IMR-90 (cell line): ENCODE measurements around the gene CES2. TPM values are rescaled to one million over a fixed set of nuclear protein-coding genes. Genes with fewer than 3 reads are reported as not detected.
A peak's percentile ranks its signal among the peaks of the same experiment; 100 is the strongest.

Source experiments
- ATAC-seq: fragments of 200-7000 bp; cut with Tn5 transposase; 2 replicates; pipeline ENCODE4 v1.9.1; 2020; ENCODE audit warnings: low read depth, mild to moderate bottlenecking, moderate library complexity
- BruUV-seq: library from RNA; stranded (reverse); fragments of 400-500 nt; replicated peaks from 2 replicates; lab custom pipeline; 2021; lab: Mats Ljungman, UMichigan
- CTCF ChIA-PET: fragments of 300-600 bp; formaldehyde crosslinking; extraction: SDS; loops from one replicate; lab custom pipeline; 2021; ENCODE audit warnings: antibody characterized with exemption; lab: Yijun Ruan, JAX
- POLR2A ChIA-PET: fragments of 300-600 bp; sonication (Branson Sonifier 250); formaldehyde crosslinking; loops from one replicate; lab custom pipeline; 2022; ENCODE audit warnings: antibody characterized with exemption; ENCODE audit not compliant: unreplicated experiment; lab: Charles Lee
- DNase-seq: peaks from one replicate; pipeline ENCODE4 v3.0.0; 2013
- H2AFZ ChIP-seq: replicated peaks from 2 replicates; pipeline ENCODE3; 2013; ENCODE audit warnings: low read length, mild to moderate bottlenecking; ENCODE audit not compliant: poor library complexity
- H2AK5ac ChIP-seq: 2 replicates; pipeline ENCODE4 v1.6.1; 2013; ENCODE audit warnings: low read depth, low read length, inconsistent platforms
- H2AK9ac ChIP-seq: replicated peaks from 2 replicates; pipeline ENCODE3; 2013; ENCODE audit warnings: mild to moderate bottlenecking, low read depth, low read length, moderate library complexity; ENCODE audit not compliant: poor library complexity
- H2BK120ac ChIP-seq: 2 replicates; pipeline ENCODE4 v1.6.1; 2013; ENCODE audit warnings: low read depth, low read length, inconsistent platforms
- H2BK15ac ChIP-seq: 3 replicates; pipeline ENCODE4 v1.6.1; 2013; ENCODE audit warnings: low read depth, low read length, inconsistent platforms
- H2BK20ac ChIP-seq: 2 replicates; pipeline ENCODE4 v1.6.1; 2013; ENCODE audit warnings: low read depth, mild to moderate bottlenecking, inconsistent platforms, low read length, moderate library complexity
- H2BK5ac ChIP-seq: 2 replicates; pipeline ENCODE4 v1.6.1; 2013; ENCODE audit warnings: mild to moderate bottlenecking, low read depth, low read length, inconsistent platforms; ENCODE audit not compliant: poor library complexity, severe bottlenecking
- H3K14ac ChIP-seq: replicated peaks from 2 replicates; pipeline ENCODE4 v1.6.1; 2013; ENCODE audit warnings: low read depth, low read length, inconsistent platforms
- H3K18ac ChIP-seq: 2 replicates; pipeline ENCODE4 v1.6.1; 2013; ENCODE audit warnings: low read depth, low read length, control low read depth
- H3K23ac ChIP-seq: 2 replicates; pipeline ENCODE4 v1.6.1; 2013; ENCODE audit warnings: low read depth, low read length, inconsistent platforms
- H3K27ac ChIP-seq: 2 replicates; pipeline ENCODE4 v1.5.1; 2013; ENCODE audit warnings: mild to moderate bottlenecking, control low read depth, low read length; ENCODE audit not compliant: insufficient read depth
- H3K27me3 ChIP-seq: 2 replicates; pipeline ENCODE4 v1.6.1; 2013; ENCODE audit warnings: low read length; ENCODE audit not compliant: control insufficient read depth, insufficient read depth
- H3K36me3 ChIP-seq: 2 replicates; pipeline ENCODE4 v1.6.1; 2013; ENCODE audit warnings: low read length, mixed read lengths; ENCODE audit not compliant: control insufficient read depth, insufficient read depth
- H3K4ac ChIP-seq: 2 replicates; pipeline ENCODE4 v1.6.1; 2013; ENCODE audit warnings: low read depth, low read length, inconsistent platforms
- H3K4me1 ChIP-seq: 2 replicates; pipeline ENCODE4 v1.6.1; 2013; ENCODE audit warnings: low read length, mixed read lengths; ENCODE audit not compliant: control insufficient read depth, insufficient read depth
- H3K4me2 ChIP-seq: 2 replicates; pipeline ENCODE4 v1.6.1; 2013; ENCODE audit warnings: low read depth, mild to moderate bottlenecking, control low read depth, low read length, moderate library complexity
- H3K4me3 ChIP-seq: 2 replicates; pipeline ENCODE4 v1.5.1; 2013; ENCODE audit warnings: low read depth, mild to moderate bottlenecking, control low read depth, low read length, moderate library complexity; ENCODE audit not compliant: insufficient read depth
- H3K56ac ChIP-seq: 2 replicates; pipeline ENCODE4 v1.6.1; 2013; ENCODE audit warnings: low read length, inconsistent platforms; ENCODE audit not compliant: insufficient read depth; ENCODE audit errors: extremely low read depth
- H3K79me1 ChIP-seq, 2 experiments: 2 replicates each; pipeline ENCODE4 v1.6.1; 2013; ENCODE audit warnings: low read length in 2 of 2, inconsistent platforms in 1 of 2, low read depth in 1 of 2
- H3K9ac ChIP-seq: 2 replicates; pipeline ENCODE4 v1.6.1; 2013; ENCODE audit warnings: low read depth, low read length, control low read depth
- H3K9me1 ChIP-seq: 2 replicates; pipeline ENCODE4 v1.6.1; 2013; ENCODE audit warnings: low read length, inconsistent platforms; ENCODE audit not compliant: insufficient read depth
- H3K9me3 ChIP-seq: 2 replicates; pipeline ENCODE4 v1.6.1; 2013; ENCODE audit warnings: low read length; ENCODE audit not compliant: control insufficient read depth, insufficient read depth
- H4K20me1 ChIP-seq: 2 replicates; pipeline ENCODE4 v1.6.1; 2013; ENCODE audit warnings: low read length, inconsistent platforms; ENCODE audit not compliant: insufficient read depth
- H4K5ac ChIP-seq: 2 replicates; pipeline ENCODE4 v1.6.1; 2013; ENCODE audit warnings: mild to moderate bottlenecking, low read depth, low read length, control low read depth
- H4K8ac ChIP-seq, 2 experiments: 2 replicates each; pipeline ENCODE4 v1.6.1; 2013; ENCODE audit warnings: low read depth in 2 of 2, low read length in 2 of 2, control low read depth in 1 of 2, inconsistent platforms in 1 of 2
- H4K91ac ChIP-seq: 2 replicates; pipeline ENCODE4 v1.6.1; 2013; ENCODE audit warnings: low read depth, low read length, inconsistent platforms; ENCODE audit not compliant: insufficient read depth
- CTCF ChIP-seq: conservative IDR thresholded peaks from 2 replicates; pipeline ENCODE4 v1.5.1; 2012; ENCODE audit warnings: mild to moderate bottlenecking, low read depth, low read length, improper control_type of control experiment
- MAFK ChIP-seq: IDR thresholded peaks from 2 replicates; pipeline ENCODE4 v1.6.1; 2012; ENCODE audit warnings: low read depth, low read length, improper control_type of control experiment
- NFE2L2 ChIP-seq: fragments of 150-350 bp; IDR thresholded peaks from 2 replicates; pipeline ENCODE4 v1.6.1; 2016; ENCODE audit warnings: low read depth, mild to moderate bottlenecking, low read length
- RAD21 ChIP-seq: IDR thresholded peaks from 2 replicates; pipeline ENCODE4 v1.6.1; 2012; ENCODE audit warnings: low read length, improper control_type of control experiment
- RCOR1 ChIP-seq: IDR thresholded peaks from 2 replicates; pipeline ENCODE4 v1.6.1; 2012; ENCODE audit warnings: mild to moderate bottlenecking, low read length, improper control_type of control experiment; ENCODE audit not compliant: insufficient replicate concordance
- RFX5 ChIP-seq: IDR thresholded peaks from 2 replicates; pipeline ENCODE4 v1.8.0; 2012; ENCODE audit warnings: low read depth, mild to moderate bottlenecking, low read length, moderate library complexity
- WGBS, 2 experiments: methylation state at CpG; one replicate each; pipeline versions ENCODE4 v1.1.5 to v1.1.7; 2013; ENCODE audit warnings: missing lambda C conversion rate in 2 of 2; ENCODE audit not compliant: insufficient read length in 1 of 2; ENCODE audit errors: extremely low coverage in 2 of 2; 5-methylcytosine and 5-hydroxymethylcytosine counted together
- dilution Hi-C: fragments of 300-500 bp; cut with HindIII; formaldehyde crosslinking; loops from one replicate; pipeline ENCODE4 v1.14.3; 2018; ENCODE audit warnings: low sequenced_read_pairs; ENCODE audit not compliant: unreplicated experiment
- in situ Hi-C: fragments of 300-500 bp; cut with MboI; formaldehyde crosslinking; loops from 3 replicates; pipeline ENCODE4 v1.14.3; 2019; ENCODE audit warnings: low sequenced_read_pairs, inconsistent platforms, mixed read lengths
- intact Hi-C: fragments of 100-400 bp; cut with micrococcal nuclease; formaldehyde crosslinking; loops from 2 replicates; pipeline ENCODE4 v1.10.0; 2022
- polyA plus RNA-seq, 3 experiments: library from polyadenylated mRNA; depleted of rRNA; stranded (reverse); fragments of >200 nt; gene quantifications; 2 replicates each; pipeline ENCODE4 v1.2.3, GENCODE V29; 2012; ENCODE audit warnings: low replicate concordance in 1 of 3
- total RNA-seq: library from RNA; depleted of rRNA; stranded (reverse); fragments of >200 nt; gene quantifications from 2 replicates; pipeline ENCODE4 v1.2.3, GENCODE V29; 2012

Gene CES2
- total and polyA plus RNA-seq, 2 of the 4 experiments (the other 2 are of a cell fraction): 15.1 to 23.2 TPM

GRCh38 chr16:66923247-66923731 is 12.0 kb upstream of the CES2 start:
- H2AFZ ChIP-seq: no peak overlapping the region
- no peaks in the 10 kb centered on the region for H3K36me3 ChIP-seq
- H2BK5ac ChIP-seq: no peak overlapping the region
- H3K4me3 ChIP-seq: no peak overlapping the region
- peaks cover 23% of the 10 kb centered on the region for H3K4me1 ChIP-seq
- H2BK120ac ChIP-seq: no peak overlapping the region
- dilution Hi-C loops: no loop called here
- peaks cover 18% of the 10 kb centered on the region for H3K9me1 ChIP-seq
- no peak overlapping the region for H3K4me2 ChIP-seq
- intact Hi-C loops: no loop called here
- H3K27ac ChIP-seq: no peak overlapping the region
- no peak overlapping the region for H3K9ac ChIP-seq
- no peak overlapping the region for H2BK20ac ChIP-seq
- ATAC-seq: no peak
- peaks cover 21% of the 10 kb centered on the region for H3K27me3 ChIP-seq
- 71% methylated on average over 13 of the region's 18 CpGs; no CpG with 5 or more reads in 1 of the 2 experiments for WGBS, 2 experiments
- no peak overlapping the region for H3K23ac ChIP-seq
- H2AK9ac ChIP-seq: no peak overlapping the region
- no peak for TF ChIP-seq RCOR1
- no peak for TF ChIP-seq RAD21
- TF ChIP-seq NFE2L2: no peak
- TF ChIP-seq CTCF: no peak
- no peak for TF ChIP-seq MAFK
- no peak for TF ChIP-seq RFX5
- CTCF ChIA-PET: no interaction called here
- no peak overlapping the region for H3K14ac ChIP-seq
- no peaks in the 10 kb centered on the region for H3K9me3 ChIP-seq
- H3K79me1 ChIP-seq: no peaks in the 10 kb centered on the region
- H4K5ac ChIP-seq: no peak overlapping the region
- H2BK15ac ChIP-seq: no peak overlapping the region
- no peak overlapping the region for H3K4ac ChIP-seq
- POLR2A ChIA-PET: no interaction called here
- H2AK5ac ChIP-seq: no peak overlapping the region
- H4K8ac ChIP-seq: no peak overlapping the region
- in situ Hi-C loops: no loop called here
- no peak overlapping the region for H4K91ac ChIP-seq
- BruUV-seq: no TSS peak
- peak; percentile 47 for DNase-seq
- no peak overlapping the region for H3K18ac ChIP-seq
- no peaks in the 10 kb centered on the region for H4K20me1 ChIP-seq
- no peak overlapping the region for H3K56ac ChIP-seq
